ENCODE results near the gene STAT3.
"Not testable (repeated sequence)": the region's sequence is repeated elsewhere in the genome, so short reads cannot be mapped to it uniquely, and the experiment has no call there.

STAT3 gene

GRCh38 chr17:42299361-42299760, 88.9 kb downstream of the STAT3 start:
- DNase-seq (ENCODE audit: low read depth in 2 of 2) = not testable (repeated sequence)

GRCh38 chr17:42297775-42298174, 90.5 kb downstream of the STAT3 start:
- not testable (repeated sequence) for DNase-seq (ENCODE audit: low read depth in 2 of 2)

- DNase-seq (ENCODE audit: low read depth in 2 of 2) = no peak
These were observed 92.2 kb downstream of the STAT3 start for GRCh38 chr17:42296012-42296411.

- DNase-seq (ENCODE audit: low read depth in 2 of 2) = no peak
These were observed 93.5 kb downstream of the STAT3 start for GRCh38 chr17:42294469-42295398.

GRCh38 chr17:42291129-42291528, 97.1 kb downstream of the STAT3 start:
- no peak for DNase-seq (ENCODE audit: low read depth in 2 of 2)

- DNase-seq (ENCODE audit: low read depth in 2 of 2) = no peak
These were observed 97.7 kb downstream of the STAT3 start for GRCh38 chr17:42290577-42290976.

GRCh38 chr17:42289611-42290181, 98.5 kb downstream of the STAT3 start:
- peak; percentile 55 for DNase-seq (ENCODE audit: low read depth in 2 of 2)

GRCh38 chr17:42288803-42289610, 99.2 kb downstream of the STAT3 start:
- DNase-seq (ENCODE audit: low read depth in 2 of 2) = no peak

- peak; percentile 60 to 66 for DNase-seq (ENCODE audit: low read depth in 2 of 2)
These were observed 100.1 kb downstream of the STAT3 start, which contains the start of gene STAT5A for GRCh38 chr17:42287977-42288802. Gene STAT5A (plus strand): TSS chr17:42288498. CDS start chr17:42289412, 914 bp downstream.

GRCh38 chr17:42287305-42287976, 100.8 kb downstream of the STAT3 start:
- DNase-seq (ENCODE audit: low read depth in 2 of 2) = no peak

- DNase-seq (ENCODE audit: low read depth in 2 of 2) = no peak
These were observed 101.6 kb downstream of the STAT3 start for GRCh38 chr17:42286411-42287221.

GRCh38 chr17:42285346-42286050, 102.7 kb downstream of the STAT3 start:
- DNase-seq (ENCODE audit: low read depth in 2 of 2) = no peak

- no peak for DNase-seq (ENCODE audit: low read depth in 2 of 2)
These were observed 103.7 kb downstream of the STAT3 start for GRCh38 chr17:42284566-42284965.

- no peak for DNase-seq (ENCODE audit: low read depth in 2 of 2)
These were observed 104.2 kb downstream of the STAT3 start for GRCh38 chr17:42284024-42284369.

GRCh38 chr17:42283241-42284023, 104.8 kb downstream of the STAT3 start:
- no peak for DNase-seq (ENCODE audit: low read depth in 2 of 2)

- DNase-seq (ENCODE audit: low read depth in 2 of 2) = no peak
These were observed 105.7 kb downstream of the STAT3 start for GRCh38 chr17:42282478-42283080.

GRCh38 chr17:42281571-42282096, 106.6 kb downstream of the STAT3 start:
- no peak for DNase-seq (ENCODE audit: low read depth in 2 of 2)
